NT2/D1 (cell line): ENCODE measurements around the gene PIGBOS1.

Source experiments
- YY1 ChIP-seq: IDR thresholded peaks from 2 replicates; pipeline ENCODE4 v1.6.1; 2011; ENCODE audit not compliant: insufficient read length, insufficient read depth
- ZNF274 ChIP-seq: IDR thresholded peaks from 2 replicates; pipeline ENCODE4 v1.6.1; 2011; ENCODE audit warnings: mild to moderate bottlenecking, low read depth, low read length

GRCh38 chr15:55361048-55361447 is 42.1 kb upstream of the PIGBOS1 start:
- TF ChIP-seq YY1, result no peak
- TF ChIP-seq ZNF274, result no peak
